SU-DHL-6 (cell line): ENCODE results near the gene ADAMTS17.

Experiments used
- H2AFZ ChIP-seq: fragments of 200-600 bp; sonication (generic); 2 replicates; pipeline ENCODE4 v1.6.1; 2014; ENCODE audit warnings: low read depth, mild to moderate bottlenecking, moderate library complexity, mixed read lengths, antibody characterized with exemption, low read length; ENCODE audit not compliant: severe bottlenecking
- H3F3A ChIP-seq: fragments of 200-600 bp; shearing (Covaris generic); 2 replicates; pipeline ENCODE4 v1.6.0; 2016; ENCODE audit warnings: antibody characterized with exemption, mild to moderate bottlenecking; ENCODE audit not compliant: insufficient read depth
- H3K27ac ChIP-seq: fragments of 200-600 bp; sonication (generic); 2 replicates; pipeline ENCODE4 v1.5.1; 2016; ENCODE audit warnings: low read depth, mild to moderate bottlenecking, low read length, moderate library complexity, mixed read lengths
- H3K27me3 ChIP-seq: fragments of 200-600 bp; sonication (generic), shearing (Covaris generic); 2 replicates; pipeline ENCODE4 v1.6.0; 2014; ENCODE audit warnings: mild to moderate bottlenecking, low read length
- H3K36me3 ChIP-seq: fragments of 200-600 bp; sonication (generic); 2 replicates; pipeline ENCODE4 v1.6.1; 2014; ENCODE audit warnings: mild to moderate bottlenecking, low read length, mixed read lengths
- H3K4me2 ChIP-seq: fragments of 300-600, 200-600 bp; shearing (Covaris generic), sonication (generic); 2 replicates; pipeline ENCODE4 v1.6.0; 2014; ENCODE audit warnings: low read length, low read depth, mild to moderate bottlenecking; ENCODE audit not compliant: poor library complexity, severe bottlenecking
- H3K4me3 ChIP-seq: fragments of 200-600 bp; sonication (generic); 2 replicates; pipeline ENCODE4 v1.5.1; 2014; ENCODE audit warnings: antibody characterized with exemption, low read length, mild to moderate bottlenecking, mixed read lengths; ENCODE audit not compliant: insufficient read depth, poor library complexity, severe bottlenecking
- H3K79me2 ChIP-seq: fragments of 200-600 bp; sonication (generic); 2 replicates; pipeline ENCODE4 v1.6.1; 2014; ENCODE audit warnings: mild to moderate bottlenecking, low read length, moderate library complexity; ENCODE audit not compliant: insufficient read depth
- H3K9ac ChIP-seq: fragments of 200-600 bp; sonication (generic); 2 replicates; pipeline ENCODE4 v1.7.0; 2014; ENCODE audit warnings: mild to moderate bottlenecking, low read length
- H3K9me2 ChIP-seq: fragments of 200-600 bp; sonication (generic); replicated peaks from 2 replicates; pipeline ENCODE4 v1.6.1; 2014; ENCODE audit warnings: low read length; ENCODE audit not compliant: insufficient read depth
- H3K9me3 ChIP-seq: fragments of 200-600 bp; sonication (generic); 2 replicates; pipeline ENCODE4 v1.6.1; 2014; ENCODE audit warnings: low read length, mixed read lengths; ENCODE audit not compliant: insufficient read depth
- H4K20me1 ChIP-seq: fragments of 200-600 bp; sonication (generic); 2 replicates; pipeline ENCODE4 v1.6.1; 2014; ENCODE audit warnings: low read depth, mild to moderate bottlenecking, antibody characterized with exemption, low read length, moderate library complexity, mixed read lengths
- EZH2phosphoT487 ChIP-seq: fragments of 200-600 bp; sonication (generic), shearing (Covaris generic); conservative IDR thresholded peaks from 2 replicates; pipeline ENCODE4 v1.6.1; 2018; ENCODE audit warnings: mild to moderate bottlenecking, antibody characterized with exemption, low read length, moderate library complexity, mixed read lengths
- TF ChIP-seq, protein P1 (sequence below): fragments of 200-600 bp; sonication (generic); IDR thresholded peaks from one replicate; pipeline ENCODE4 v1.5.1; 2017; ENCODE audit warnings: antibody characterized with exemption, mild to moderate bottlenecking, low read length, moderate library complexity; ENCODE audit not compliant: insufficient read depth, poor library complexity, severe bottlenecking

The ADAMTS17 gene

DNA sequence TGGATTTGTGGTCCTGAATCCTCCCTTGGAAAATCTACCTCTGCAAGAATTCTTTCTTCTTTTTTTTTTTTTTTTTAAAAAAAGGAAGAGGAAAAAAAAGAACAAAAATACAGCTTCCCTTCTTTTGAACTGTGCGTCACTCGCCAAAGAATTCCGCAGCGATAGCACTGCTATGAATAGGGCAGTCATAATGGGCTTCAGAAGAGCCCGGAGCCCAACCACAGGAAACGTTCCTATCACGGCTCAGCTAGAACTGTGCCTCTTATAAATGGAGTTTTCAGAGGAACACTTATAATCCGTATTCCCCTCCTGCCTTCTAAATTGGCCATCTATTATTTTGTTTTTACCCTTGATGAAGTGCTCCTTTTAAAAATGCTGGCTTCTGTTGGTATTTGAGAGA lies 227.7 kb downstream of the ADAMTS17 start:
- Histone ChIP-seq H3K4me2 (no peak overlapping the region), H3K36me3 (no peaks in the 10 kb centered on the region), H3F3A (no peaks in the 10 kb centered on the region), H3K9me2 (no peaks in the 10 kb centered on the region), H3K79me2 (no peaks in the 10 kb centered on the region), H3K9ac (no peak overlapping the region), H4K20me1 (no peaks in the 10 kb centered on the region), H3K27ac (no peak overlapping the region), H2AFZ (no peak overlapping the region), H3K9me3 (no peaks in the 10 kb centered on the region), H3K27me3 (no peaks in the 10 kb centered on the region), H3K4me3 (no peak overlapping the region)
- TF ChIP-seq, protein P1, sequence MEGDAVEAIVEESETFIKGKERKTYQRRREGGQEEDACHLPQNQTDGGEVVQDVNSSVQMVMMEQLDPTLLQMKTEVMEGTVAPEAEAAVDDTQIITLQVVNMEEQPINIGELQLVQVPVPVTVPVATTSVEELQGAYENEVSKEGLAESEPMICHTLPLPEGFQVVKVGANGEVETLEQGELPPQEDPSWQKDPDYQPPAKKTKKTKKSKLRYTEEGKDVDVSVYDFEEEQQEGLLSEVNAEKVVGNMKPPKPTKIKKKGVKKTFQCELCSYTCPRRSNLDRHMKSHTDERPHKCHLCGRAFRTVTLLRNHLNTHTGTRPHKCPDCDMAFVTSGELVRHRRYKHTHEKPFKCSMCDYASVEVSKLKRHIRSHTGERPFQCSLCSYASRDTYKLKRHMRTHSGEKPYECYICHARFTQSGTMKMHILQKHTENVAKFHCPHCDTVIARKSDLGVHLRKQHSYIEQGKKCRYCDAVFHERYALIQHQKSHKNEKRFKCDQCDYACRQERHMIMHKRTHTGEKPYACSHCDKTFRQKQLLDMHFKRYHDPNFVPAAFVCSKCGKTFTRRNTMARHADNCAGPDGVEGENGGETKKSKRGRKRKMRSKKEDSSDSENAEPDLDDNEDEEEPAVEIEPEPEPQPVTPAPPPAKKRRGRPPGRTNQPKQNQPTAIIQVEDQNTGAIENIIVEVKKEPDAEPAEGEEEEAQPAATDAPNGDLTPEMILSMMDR = no peak
- TF ChIP-seq EZH2phosphoT487 = no peak

DNA sequence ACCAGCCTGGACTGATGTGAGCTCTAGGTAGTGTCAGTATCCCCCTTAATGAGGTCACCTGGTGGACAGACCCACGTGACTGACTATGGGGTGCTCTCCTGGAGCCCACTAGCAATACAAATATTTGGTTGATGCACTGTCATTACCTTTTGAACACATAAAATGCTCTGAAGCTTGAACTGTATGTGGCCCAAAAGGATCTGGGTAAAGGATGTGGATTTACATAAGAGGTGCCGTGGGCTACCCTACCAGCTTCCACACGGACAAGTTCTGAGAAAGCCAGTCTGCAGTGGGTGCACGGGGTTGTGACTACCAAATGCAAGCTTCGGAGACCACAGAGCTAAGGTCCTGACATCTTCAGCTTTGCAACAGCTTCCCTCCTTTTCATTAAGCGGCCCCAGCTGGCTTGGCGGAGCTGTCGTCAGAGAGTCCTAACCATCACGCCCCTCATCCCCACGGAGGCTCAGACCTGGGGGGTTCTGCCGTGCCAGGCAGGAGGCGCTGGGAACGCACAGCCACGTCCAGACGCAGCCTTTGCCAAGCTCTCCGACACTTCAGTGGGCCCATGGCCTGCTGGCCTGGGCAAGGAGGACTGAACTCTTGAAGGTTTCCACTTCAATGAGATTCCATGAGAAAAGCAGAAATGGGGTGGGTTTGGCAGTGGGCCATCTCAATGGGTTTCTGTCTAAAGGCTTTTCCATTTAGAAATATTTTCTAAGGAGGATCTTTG lies 228.3 kb downstream of the ADAMTS17 start:
- H3K27ac ChIP-seq = no peak overlapping the region

DNA sequence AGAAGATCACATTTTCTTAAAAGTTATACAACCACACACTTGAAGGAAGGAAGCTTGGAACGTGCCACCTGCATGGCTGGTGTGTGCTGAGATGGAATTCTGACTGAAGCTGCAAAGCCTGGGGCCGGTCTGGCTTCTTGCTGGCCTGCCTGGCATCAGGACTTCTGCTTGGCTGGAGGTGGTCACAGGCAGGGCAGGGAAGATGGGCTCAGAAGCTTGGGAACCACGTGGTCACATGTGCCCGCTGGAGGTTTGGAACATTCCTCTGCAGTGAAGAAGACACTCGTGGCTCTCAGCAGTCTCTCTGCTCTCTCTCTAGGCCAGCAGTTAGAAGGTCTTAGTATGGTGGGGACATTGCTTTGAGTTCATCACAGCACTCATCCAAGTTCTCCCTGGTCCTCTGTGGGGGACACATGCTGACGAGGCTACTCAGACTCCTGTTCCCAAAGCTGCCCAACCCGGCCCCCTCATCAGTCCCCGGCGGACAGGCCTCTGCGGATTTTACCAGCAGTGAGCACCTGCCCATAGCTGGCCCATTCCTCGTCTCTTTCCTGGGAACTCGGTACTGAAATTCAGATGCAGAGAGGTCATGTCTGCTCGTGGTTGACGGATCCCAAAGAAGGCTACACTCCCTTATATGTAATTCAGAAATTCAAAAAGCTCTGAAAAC lies 229.0 kb downstream of the ADAMTS17 start:
- TF ChIP-seq, protein P1 = no peak
- TF ChIP-seq EZH2phosphoT487 = no peak
- Histone ChIP-seq H3K9ac (no peak overlapping the region), H3K27ac (no peak overlapping the region), H3K4me3 (no peak overlapping the region), H3K4me2 (no peak overlapping the region), H3F3A (no peaks in the 10 kb centered on the region), H3K27me3 (no peaks in the 10 kb centered on the region), H3K9me2 (no peaks in the 10 kb centered on the region), H3K36me3 (no peaks in the 10 kb centered on the region), H3K9me3 (no peaks in the 10 kb centered on the region), H4K20me1 (no peaks in the 10 kb centered on the region), H2AFZ (no peak overlapping the region), H3K79me2 (no peaks in the 10 kb centered on the region)

More for the DNA sequence above, 228.3 kb downstream of the ADAMTS17 start:
- H4K20me1 ChIP-seq = no peaks in the 10 kb centered on the region
- H3K9me2 ChIP-seq = no peaks in the 10 kb centered on the region
- H3K27me3 ChIP-seq = no peaks in the 10 kb centered on the region
- H3K36me3 ChIP-seq = no peaks in the 10 kb centered on the region
- no peaks in the 10 kb centered on the region for H3K9me3 ChIP-seq
- H2AFZ ChIP-seq = no peak overlapping the region
- H3F3A ChIP-seq = no peaks in the 10 kb centered on the region
- H3K79me2 ChIP-seq = no peaks in the 10 kb centered on the region
- H3K4me2 ChIP-seq = no peak overlapping the region
- TF ChIP-seq, protein P1 = no peak
- no peak for TF ChIP-seq EZH2phosphoT487
- no peak overlapping the region for H3K4me3 ChIP-seq
- H3K9ac ChIP-seq = no peak overlapping the region
